K562 (cell line): Measurements from ENCODE around the gene PAFAH2. TPM values are rescaled to one million over a fixed set of nuclear protein-coding genes. Genes with fewer than 3 reads are reported as not detected.

Experiments
- ATF7 ChIP-seq: fragments of 450-650 bp; IDR thresholded peaks from 2 replicates; pipeline ENCODE4 v1.7.1; 2014; ENCODE audit warnings: mild to moderate bottlenecking, moderate library complexity
- BCOR ChIP-seq: fragments of 450-650 bp; IDR thresholded peaks from 2 replicates; pipeline ENCODE4 v1.6.1; 2016
- CBX5 ChIP-seq: IDR thresholded peaks from 2 replicates; pipeline ENCODE4 v1.6.1; 2014; ENCODE audit warnings: low read depth, borderline replicate concordance
- CEBPG ChIP-seq, 3 experiments: fragments of 200-800 bp in 1 of 3; sonication (Bioruptor generic) in 1 of 3; sonication (generic) in 1 of 3; formaldehyde crosslinking in 1 of 3; IDR thresholded peaks in 2 of 3; conservative IDR thresholded peaks in 1 of 3; 2 replicates each; pipeline versions ENCODE4 v1.6.1 to v1.8.0; 2016 to 2022; ENCODE audit warnings: missing compliant biosample characterization in 2 of 3, missing genetic modification characterization in 2 of 3, mild to moderate bottlenecking in 1 of 3, missing genetic modification reagents in 1 of 3
- ESRRA ChIP-seq: fragments of 450-650 bp; IDR thresholded peaks from 2 replicates; pipeline ENCODE4 v1.6.1; 2014; ENCODE audit warnings: low read depth, mild to moderate bottlenecking, moderate library complexity, borderline replicate concordance
- HDAC2 ChIP-seq: fragments of 450-650 bp; IDR thresholded peaks from 2 replicates; pipeline ENCODE4 v1.6.1; 2016; ENCODE audit warnings: mild to moderate bottlenecking
- HDAC3 ChIP-seq: fragments of 450-650 bp; IDR thresholded peaks from 2 replicates; pipeline ENCODE4 v1.6.1; 2018; ENCODE audit warnings: borderline replicate concordance, mild to moderate bottlenecking, moderate library complexity; ENCODE audit not compliant: partially characterized antibody
- HNRNPUL1 ChIP-seq: fragments of 200-400 bp; formaldehyde crosslinking; IDR thresholded peaks from 2 replicates; pipeline ENCODE4 v1.6.1; 2017; ENCODE audit warnings: low read length
- KDM1A ChIP-seq, 2 experiments: fragments of 450-650 bp; IDR thresholded peaks; 2 replicates each; pipeline ENCODE4 v1.6.1; 2016; ENCODE audit warnings: mild to moderate bottlenecking in 2 of 2
- KLF16 ChIP-seq: IDR thresholded peaks from 2 replicates; pipeline ENCODE4 v1.6.1; 2016; ENCODE audit warnings: antibody characterized with exemption
- POLR2B ChIP-seq: fragments of 450-650 bp; IDR thresholded peaks from 2 replicates; pipeline ENCODE4 v1.6.1; 2018; ENCODE audit warnings: low read depth; ENCODE audit not compliant: partially characterized antibody
- SMARCA5 ChIP-seq: fragments of 450-650 bp; IDR thresholded peaks from 2 replicates; pipeline ENCODE4 v1.6.1; 2016
- SMARCC2 ChIP-seq: fragments of 450-650 bp; IDR thresholded peaks from 2 replicates; pipeline ENCODE4 v1.6.1; 2017; ENCODE audit warnings: antibody characterized with exemption, moderate library complexity, mild to moderate bottlenecking, low read depth
- SMARCE1 ChIP-seq: fragments of 450-650 bp; IDR thresholded peaks from 2 replicates; pipeline ENCODE4 v1.7.1; 2016; ENCODE audit warnings: mild to moderate bottlenecking
- TARDBP ChIP-seq: fragments of 450-650 bp; IDR thresholded peaks from 2 replicates; pipeline ENCODE4 v1.6.1; 2016
- ZBED1 ChIP-seq: IDR thresholded peaks from 2 replicates; pipeline ENCODE4 v1.6.1; 2014
- ZBTB7A ChIP-seq: IDR thresholded peaks from 2 replicates; pipeline ENCODE4 v1.6.1; 2011; ENCODE audit warnings: low read depth, mild to moderate bottlenecking, low read length, moderate library complexity, borderline replicate concordance; ENCODE audit not compliant: control insufficient read depth
- ZFX ChIP-seq: sonication (generic); formaldehyde crosslinking; IDR thresholded peaks from 2 replicates; pipeline ENCODE4 v1.8.0; 2022; ENCODE audit warnings: mild to moderate bottlenecking, missing genetic modification reagents, moderate library complexity
- ZNF75A ChIP-seq: fragments of 450-650 bp; formaldehyde crosslinking; IDR thresholded peaks from 2 replicates; pipeline ENCODE4 v1.4.0; 2020; ENCODE audit warnings: mild to moderate bottlenecking
- polyA plus RNA-seq, 8 experiments: library from polyadenylated mRNA; depleted of rRNA in 4 of 8; stranded (reverse) in 5 of 8; unstranded in 3 of 8; fragments of >200 nt; fragmentation: Nextera tagmentation in 2 of 8; fragmentation: Illumina TruSeq in 1 of 8; extraction: Ambion mirVana in 2 of 8; extraction: Trizol in 1 of 8; gene quantifications; 2 replicates each; pipeline versions ENCODE4 v1.2.1 to v1.2.3, GENCODE V29; 2011 to 2014; ENCODE audit warnings: inconsistent platforms in 1 of 8, missing spikeins in 1 of 8
- total RNA-seq, 7 experiments: library from RNA; depleted of rRNA in 6 of 7; stranded (reverse); fragments of >200 nt in 6 of 7; fragmentation: Illumina TruSeq in 2 of 7; extraction: Trizol in 2 of 7; gene quantifications; 2 replicates each; pipeline versions ENCODE4 v1.2.1 to v1.2.3, GENCODE V29; 2011 to 2021; ENCODE audit warnings: low replicate concordance in 1 of 7
- TF ChIP-seq, protein P1 (sequence below), 2 experiments: fragments of 450-650 bp; IDR thresholded peaks; 2 replicates each; pipeline ENCODE4 v1.6.1; 2018; ENCODE audit warnings: mild to moderate bottlenecking in 2 of 2, low read depth in 1 of 2; ENCODE audit not compliant: partially characterized antibody in 2 of 2
- TF ChIP-seq, protein P2 (sequence below): fragments of 250-450 bp; sonication (Bioruptor Pico); IDR thresholded peaks from 2 replicates; pipeline ENCODE4 v1.5.0; 2020; ENCODE audit warnings: mild to moderate bottlenecking, borderline replicate concordance
- TF ChIP-seq, protein P3 (sequence below): IDR thresholded peaks from 2 replicates; pipeline ENCODE4 v1.6.1; 2014; ENCODE audit warnings: antibody characterized with exemption

Gene PAFAH2
- total and polyA plus RNA-seq, 9 of the 15 experiments (the other 6 are each of a cell fraction or from before 2014, with no cell fraction given), result 4.2 to 10.9 (median 6.8) TPM

DNA sequence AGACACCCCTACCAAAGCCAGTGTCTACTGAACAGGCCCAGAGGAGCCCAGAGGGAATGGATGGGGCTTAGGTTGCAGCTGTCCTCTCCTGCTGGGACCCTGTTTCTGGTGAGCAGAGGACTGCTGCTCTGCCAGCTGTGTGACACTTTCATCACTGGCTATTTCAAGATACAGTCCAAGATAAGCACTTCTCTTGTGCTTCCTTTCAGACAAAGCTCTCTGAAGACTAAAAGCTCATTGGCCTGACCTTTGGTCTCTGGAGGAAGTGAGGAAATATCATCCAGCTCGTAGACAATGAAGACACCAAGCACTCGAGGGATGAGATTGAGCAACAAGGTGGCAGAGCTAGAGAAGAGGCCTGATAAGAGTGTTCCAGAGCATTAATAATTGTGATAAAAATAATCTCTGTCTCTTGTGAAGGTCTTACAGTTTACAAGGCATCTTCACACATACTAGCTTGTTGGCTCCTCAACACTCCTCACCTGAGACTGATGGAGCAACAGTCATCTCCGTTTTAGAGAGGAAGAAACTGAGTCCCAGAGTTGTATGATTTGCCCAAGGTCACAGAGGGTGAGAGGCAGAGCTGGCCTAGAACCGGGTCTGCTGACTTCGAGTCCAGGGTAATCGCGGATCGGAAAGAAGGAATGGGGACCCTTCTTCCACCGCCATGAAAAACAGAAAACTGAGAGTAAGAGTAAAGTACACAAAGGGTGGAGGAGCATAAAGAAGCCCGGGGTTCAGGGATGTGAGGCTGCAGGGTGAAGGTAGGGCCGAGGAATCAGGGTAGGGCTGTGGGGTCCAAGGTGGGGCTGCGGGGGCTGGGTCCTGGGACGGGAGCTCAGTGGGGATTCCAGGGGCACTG, 666 bp downstream of the PAFAH2 start (continued):
- TF ChIP-seq, protein P1, sequence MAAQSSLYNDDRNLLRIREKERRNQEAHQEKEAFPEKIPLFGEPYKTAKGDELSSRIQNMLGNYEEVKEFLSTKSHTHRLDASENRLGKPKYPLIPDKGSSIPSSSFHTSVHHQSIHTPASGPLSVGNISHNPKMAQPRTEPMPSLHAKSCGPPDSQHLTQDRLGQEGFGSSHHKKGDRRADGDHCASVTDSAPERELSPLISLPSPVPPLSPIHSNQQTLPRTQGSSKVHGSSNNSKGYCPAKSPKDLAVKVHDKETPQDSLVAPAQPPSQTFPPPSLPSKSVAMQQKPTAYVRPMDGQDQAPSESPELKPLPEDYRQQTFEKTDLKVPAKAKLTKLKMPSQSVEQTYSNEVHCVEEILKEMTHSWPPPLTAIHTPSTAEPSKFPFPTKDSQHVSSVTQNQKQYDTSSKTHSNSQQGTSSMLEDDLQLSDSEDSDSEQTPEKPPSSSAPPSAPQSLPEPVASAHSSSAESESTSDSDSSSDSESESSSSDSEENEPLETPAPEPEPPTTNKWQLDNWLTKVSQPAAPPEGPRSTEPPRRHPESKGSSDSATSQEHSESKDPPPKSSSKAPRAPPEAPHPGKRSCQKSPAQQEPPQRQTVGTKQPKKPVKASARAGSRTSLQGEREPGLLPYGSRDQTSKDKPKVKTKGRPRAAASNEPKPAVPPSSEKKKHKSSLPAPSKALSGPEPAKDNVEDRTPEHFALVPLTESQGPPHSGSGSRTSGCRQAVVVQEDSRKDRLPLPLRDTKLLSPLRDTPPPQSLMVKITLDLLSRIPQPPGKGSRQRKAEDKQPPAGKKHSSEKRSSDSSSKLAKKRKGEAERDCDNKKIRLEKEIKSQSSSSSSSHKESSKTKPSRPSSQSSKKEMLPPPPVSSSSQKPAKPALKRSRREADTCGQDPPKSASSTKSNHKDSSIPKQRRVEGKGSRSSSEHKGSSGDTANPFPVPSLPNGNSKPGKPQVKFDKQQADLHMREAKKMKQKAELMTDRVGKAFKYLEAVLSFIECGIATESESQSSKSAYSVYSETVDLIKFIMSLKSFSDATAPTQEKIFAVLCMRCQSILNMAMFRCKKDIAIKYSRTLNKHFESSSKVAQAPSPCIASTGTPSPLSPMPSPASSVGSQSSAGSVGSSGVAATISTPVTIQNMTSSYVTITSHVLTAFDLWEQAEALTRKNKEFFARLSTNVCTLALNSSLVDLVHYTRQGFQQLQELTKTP (IDR thresholded peaks at IDR 0.05; ENCODE audit: low read depth in 1 of 2, partially characterized antibody in 2 of 2), result peak in 1 of 2 experiments; percentile 24
- TF ChIP-seq ESRRA (peak; percentile 44; the same call in 1 of the 2 replicates), ZFX (CRISPR knock-in tag) (no peak), HDAC2 (peak; percentile 46; the same call in 1 of the 2 replicates), ZBTB7A (peak; percentile 39; the same call in 1 of the 2 replicates), KLF16 (no peak), HDAC3 (no peak), ATF7 (peak; percentile 28; the same call in 1 of the 2 replicates), SMARCE1 (peak; percentile 22), CBX5 (no peak), ZBED1 (0 out of 2 replicates have a peak, but pooled peaks have one; percentile 14), CEBPG (CRISPR knock-in tag; IDR thresholded peaks at IDR 0.05) (peak; percentile 84), CEBPG (tag; conservative IDR thresholded peaks at IDR 0.05 in 1 of 2, IDR thresholded peaks at IDR 0.05 in 1 of 2) (peak; percentile 96 to 97), SMARCA5 (no peak), BCOR (0 out of 2 replicates have a peak, but pooled peaks have one; percentile 17), ZNF75A (CRISPR knock-in tag) (no peak), POLR2B (peak; percentile 52), SMARCC2 (0 out of 2 replicates have a peak, but pooled peaks have one; percentile 24), HNRNPUL1 (no peak), TARDBP (no peak), KDM1A (IDR thresholded peaks at IDR 0.05) (peak; percentile 38 to 42; a peak in 1 of 4 replicates)
- TF ChIP-seq, protein P2, sequence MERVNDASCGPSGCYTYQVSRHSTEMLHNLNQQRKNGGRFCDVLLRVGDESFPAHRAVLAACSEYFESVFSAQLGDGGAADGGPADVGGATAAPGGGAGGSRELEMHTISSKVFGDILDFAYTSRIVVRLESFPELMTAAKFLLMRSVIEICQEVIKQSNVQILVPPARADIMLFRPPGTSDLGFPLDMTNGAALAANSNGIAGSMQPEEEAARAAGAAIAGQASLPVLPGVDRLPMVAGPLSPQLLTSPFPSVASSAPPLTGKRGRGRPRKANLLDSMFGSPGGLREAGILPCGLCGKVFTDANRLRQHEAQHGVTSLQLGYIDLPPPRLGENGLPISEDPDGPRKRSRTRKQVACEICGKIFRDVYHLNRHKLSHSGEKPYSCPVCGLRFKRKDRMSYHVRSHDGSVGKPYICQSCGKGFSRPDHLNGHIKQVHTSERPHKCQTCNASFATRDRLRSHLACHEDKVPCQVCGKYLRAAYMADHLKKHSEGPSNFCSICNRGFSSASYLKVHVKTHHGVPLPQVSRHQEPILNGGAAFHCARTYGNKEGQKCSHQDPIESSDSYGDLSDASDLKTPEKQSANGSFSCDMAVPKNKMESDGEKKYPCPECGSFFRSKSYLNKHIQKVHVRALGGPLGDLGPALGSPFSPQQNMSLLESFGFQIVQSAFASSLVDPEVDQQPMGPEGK (CRISPR knock-in tag), result no peak
- TF ChIP-seq, protein P3, sequence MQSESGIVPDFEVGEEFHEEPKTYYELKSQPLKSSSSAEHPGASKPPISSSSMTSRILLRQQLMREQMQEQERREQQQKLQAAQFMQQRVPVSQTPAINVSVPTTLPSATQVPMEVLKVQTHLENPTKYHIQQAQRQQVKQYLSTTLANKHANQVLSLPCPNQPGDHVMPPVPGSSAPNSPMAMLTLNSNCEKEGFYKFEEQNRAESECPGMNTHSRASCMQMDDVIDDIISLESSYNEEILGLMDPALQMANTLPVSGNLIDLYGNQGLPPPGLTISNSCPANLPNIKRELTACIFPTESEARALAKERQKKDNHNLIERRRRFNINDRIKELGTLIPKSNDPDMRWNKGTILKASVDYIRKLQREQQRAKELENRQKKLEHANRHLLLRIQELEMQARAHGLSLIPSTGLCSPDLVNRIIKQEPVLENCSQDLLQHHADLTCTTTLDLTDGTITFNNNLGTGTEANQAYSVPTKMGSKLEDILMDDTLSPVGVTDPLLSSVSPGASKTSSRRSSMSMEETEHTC, result no peak
